HUES6 (cell line): ENCODE results near the gene CDYL.

ENCODE experiments used
- H3K27ac ChIP-seq: 2 replicates; pipeline ENCODE4 v1.7.0; 2013; ENCODE audit warnings: low read depth, mild to moderate bottlenecking, low read length, inconsistent platforms
- H3K27me3 ChIP-seq: 2 replicates; pipeline ENCODE4 v1.6.1; 2013; ENCODE audit warnings: low read length; ENCODE audit not compliant: control insufficient read depth, insufficient read depth
- H3K36me3 ChIP-seq: 2 replicates; pipeline ENCODE4 v1.6.1; 2013; ENCODE audit warnings: low read length; ENCODE audit not compliant: control insufficient read depth, insufficient read depth
- H3K4me1 ChIP-seq: 2 replicates; pipeline ENCODE4 v1.6.1; 2013; ENCODE audit warnings: low read length; ENCODE audit not compliant: control insufficient read depth, insufficient read depth
- H3K4me3 ChIP-seq: 2 replicates; pipeline ENCODE4 v1.5.1; 2013; ENCODE audit warnings: low read depth, low read length
- H3K9ac ChIP-seq: one replicate; pipeline ENCODE4 v1.6.1; 2013; ENCODE audit warnings: mild to moderate bottlenecking, low read length
- H3K9me3 ChIP-seq: 2 replicates; pipeline ENCODE4 v1.6.1; 2013; ENCODE audit warnings: low read depth, low read length; ENCODE audit not compliant: control insufficient read depth, insufficient read depth

The CDYL gene

GRCh38 chr6:4776131-4776492, at the start of gene CDYL:
TSS of gene CDYL (plus strand) at chr6:4776404. CDS start at chr6:4776784, 380 bp downstream.
- peak within 1 kb of the TSS; percentile 98 for H3K4me3 ChIP-seq
- H3K27me3 ChIP-seq, result peaks cover 51% of the 10 kb centered on the region
- peaks cover 32% of the 10 kb centered on the region for H3K4me1 ChIP-seq
- H3K36me3 ChIP-seq, result no peaks in the 10 kb centered on the region
- peak within 1 kb of the TSS; percentile 96 for H3K9ac ChIP-seq
- peak within 1 kb of the TSS; percentile 0; the same call in 1 of the 2 replicates for H3K27ac ChIP-seq
- H3K9me3 ChIP-seq, result peaks cover 9% of the 10 kb centered on the region; the same call in 1 of the 2 replicates

DNA sequence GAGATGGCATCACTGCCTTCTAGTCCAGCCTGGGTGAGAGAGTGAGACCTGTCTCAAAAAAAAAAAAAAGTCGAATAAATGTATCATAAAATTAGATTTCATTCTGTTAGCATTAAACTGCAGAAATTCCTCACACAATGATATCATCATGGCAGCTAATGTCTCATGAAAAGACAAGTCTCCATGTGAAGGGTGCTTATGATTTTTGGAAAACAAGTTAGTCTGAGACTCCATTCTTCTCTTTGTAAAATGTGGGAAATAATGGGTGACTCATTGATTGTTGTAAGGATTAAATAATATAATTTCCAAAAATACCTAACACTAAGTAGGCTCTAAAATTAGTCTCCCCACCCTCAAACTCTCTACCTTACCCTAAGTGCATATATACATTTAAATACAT, 49.6 kb upstream of the CDYL start:
- H3K9ac ChIP-seq, result no peak overlapping the region
- H3K4me1 ChIP-seq, result peaks cover 22% of the 10 kb centered on the region
- H3K27me3 ChIP-seq, result no peaks in the 10 kb centered on the region
- no peak overlapping the region for H3K4me3 ChIP-seq
- no peaks in the 10 kb centered on the region for H3K36me3 ChIP-seq
- no peak overlapping the region for H3K27ac ChIP-seq
- H3K9me3 ChIP-seq, result no peaks in the 10 kb centered on the region

- Histone ChIP-seq H3K4me3 (no peak overlapping the region), H3K27me3 (no peaks in the 10 kb centered on the region), H3K36me3 (no peaks in the 10 kb centered on the region), H3K4me1 (peaks cover 22% of the 10 kb centered on the region), H3K9ac (no peak overlapping the region), H3K9me3 (no peaks in the 10 kb centered on the region), H3K27ac (no peak overlapping the region)
Measured at GRCh38 chr6:4727217-4727616, 49.0 kb upstream of the CDYL start.

DNA sequence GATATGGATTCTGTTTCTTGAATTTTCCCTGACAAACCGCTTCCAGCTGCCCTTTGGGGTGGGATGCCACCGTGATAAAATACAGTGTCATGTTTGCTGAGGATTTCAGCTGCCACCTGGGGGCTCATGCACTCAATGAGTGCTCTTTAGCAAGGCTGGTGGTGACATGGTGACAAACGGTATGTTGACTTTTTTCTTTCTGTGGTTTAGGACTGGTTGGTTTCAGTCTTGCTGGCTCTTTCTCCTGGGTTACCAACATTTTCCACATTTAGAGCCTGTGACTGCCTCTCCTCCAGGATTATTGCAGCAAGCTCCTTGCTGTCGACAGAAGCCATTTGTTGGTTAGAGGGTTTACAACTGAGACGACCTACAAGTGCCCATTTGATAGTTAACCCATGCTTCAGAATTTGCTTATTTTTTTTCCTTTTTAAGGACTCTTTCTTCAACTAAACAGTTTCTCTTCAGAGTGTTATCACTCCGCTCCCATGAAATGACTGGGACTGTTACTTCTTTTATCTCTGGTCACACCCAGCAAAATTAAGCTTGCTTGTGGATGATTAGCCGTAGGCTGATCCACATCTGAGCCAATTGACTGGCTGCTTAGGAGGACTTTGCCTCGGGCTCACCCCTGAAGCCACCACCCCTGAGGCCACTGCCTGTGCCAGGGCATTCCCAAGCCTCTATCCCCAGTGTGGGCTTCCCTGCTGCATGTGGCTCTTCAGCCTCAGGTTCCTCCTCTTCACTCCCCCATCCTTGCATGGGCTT, 48.4 kb upstream of the CDYL start:
- no peaks in the 10 kb centered on the region for H3K36me3 ChIP-seq
- no peak overlapping the region for H3K9ac ChIP-seq
- no peaks in the 10 kb centered on the region for H3K9me3 ChIP-seq
- H3K4me1 ChIP-seq, result peaks cover 25% of the 10 kb centered on the region
- H3K27me3 ChIP-seq, result no peaks in the 10 kb centered on the region
- H3K4me3 ChIP-seq, result no peak overlapping the region
- no peak overlapping the region for H3K27ac ChIP-seq

DNA sequence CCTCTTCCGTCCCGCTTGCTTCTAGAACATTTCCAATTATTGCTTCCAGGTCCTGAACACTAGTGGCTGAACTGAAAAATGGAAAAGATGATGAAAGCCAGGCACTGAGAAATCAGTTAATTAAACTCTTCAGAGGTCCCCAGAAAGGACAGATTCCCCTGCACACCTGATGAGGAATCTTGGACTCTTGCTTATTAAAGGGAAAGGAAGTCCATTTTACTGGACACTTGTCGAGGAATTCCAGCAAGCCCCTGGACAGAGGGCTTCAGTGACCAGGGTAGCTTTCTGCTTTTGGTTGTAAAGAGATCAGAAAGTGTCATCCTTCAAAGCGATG, 47.8 kb upstream of the CDYL start:
- H3K4me1 ChIP-seq, result peaks cover 26% of the 10 kb centered on the region
- H3K27me3 ChIP-seq, result no peaks in the 10 kb centered on the region
- no peak overlapping the region for H3K9ac ChIP-seq
- H3K36me3 ChIP-seq, result no peaks in the 10 kb centered on the region
- no peak overlapping the region for H3K27ac ChIP-seq
- H3K4me3 ChIP-seq, result no peak overlapping the region
- no peaks in the 10 kb centered on the region for H3K9me3 ChIP-seq

DNA sequence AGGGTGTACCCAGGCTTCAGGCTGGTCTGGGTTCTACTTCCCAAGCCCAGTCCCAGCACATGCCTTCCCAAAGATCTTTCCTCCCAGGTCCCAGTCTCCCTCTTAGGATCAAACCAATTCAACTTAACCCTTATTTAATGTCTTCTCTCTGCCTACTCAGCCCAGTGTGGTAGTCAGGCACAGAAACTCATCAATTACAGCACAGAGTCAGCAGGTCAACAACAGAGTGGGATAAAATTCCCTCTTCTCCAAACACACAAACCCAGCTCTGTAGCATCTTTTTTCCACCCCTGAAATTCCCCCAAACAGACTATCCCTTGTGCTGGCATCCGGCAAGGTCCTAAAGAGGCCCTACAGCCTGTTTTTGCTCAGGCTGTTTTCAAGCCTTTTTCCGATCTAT, 47.3 kb upstream of the CDYL start:
- H3K4me1 ChIP-seq, result peaks cover 24% of the 10 kb centered on the region
- no peak overlapping the region for H3K27ac ChIP-seq
- no peaks in the 10 kb centered on the region for H3K36me3 ChIP-seq
- no peaks in the 10 kb centered on the region for H3K27me3 ChIP-seq
- H3K9me3 ChIP-seq, result no peaks in the 10 kb centered on the region
- H3K9ac ChIP-seq, result no peak overlapping the region
- no peak overlapping the region for H3K4me3 ChIP-seq

DNA sequence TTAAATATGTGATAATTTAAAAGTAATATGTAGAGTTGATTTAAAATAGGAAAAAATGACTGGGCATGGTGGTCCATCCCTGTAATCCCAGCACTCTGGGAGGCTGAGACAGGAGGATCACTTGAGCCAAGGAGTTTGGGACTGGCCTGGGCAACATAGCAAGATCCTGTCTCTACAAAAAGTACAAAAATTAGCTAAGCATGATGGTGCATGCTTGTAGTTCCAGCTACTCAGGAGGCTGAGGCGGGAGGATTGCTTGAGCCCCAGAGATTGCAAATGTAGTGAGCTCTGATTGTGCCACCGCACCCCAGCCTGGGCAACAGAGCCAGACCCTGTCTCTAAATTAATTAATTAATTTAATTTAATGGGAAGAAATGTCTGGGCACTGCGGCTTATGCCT, 44.2 kb upstream of the CDYL start:
- Histone ChIP-seq H3K9ac (no peak overlapping the region), H3K4me3 (no peak overlapping the region), H3K36me3 (no peaks in the 10 kb centered on the region), H3K9me3 (no peaks in the 10 kb centered on the region), H3K27ac (no peak overlapping the region), H3K27me3 (no peaks in the 10 kb centered on the region), H3K4me1 (peaks cover 31% of the 10 kb centered on the region)

DNA sequence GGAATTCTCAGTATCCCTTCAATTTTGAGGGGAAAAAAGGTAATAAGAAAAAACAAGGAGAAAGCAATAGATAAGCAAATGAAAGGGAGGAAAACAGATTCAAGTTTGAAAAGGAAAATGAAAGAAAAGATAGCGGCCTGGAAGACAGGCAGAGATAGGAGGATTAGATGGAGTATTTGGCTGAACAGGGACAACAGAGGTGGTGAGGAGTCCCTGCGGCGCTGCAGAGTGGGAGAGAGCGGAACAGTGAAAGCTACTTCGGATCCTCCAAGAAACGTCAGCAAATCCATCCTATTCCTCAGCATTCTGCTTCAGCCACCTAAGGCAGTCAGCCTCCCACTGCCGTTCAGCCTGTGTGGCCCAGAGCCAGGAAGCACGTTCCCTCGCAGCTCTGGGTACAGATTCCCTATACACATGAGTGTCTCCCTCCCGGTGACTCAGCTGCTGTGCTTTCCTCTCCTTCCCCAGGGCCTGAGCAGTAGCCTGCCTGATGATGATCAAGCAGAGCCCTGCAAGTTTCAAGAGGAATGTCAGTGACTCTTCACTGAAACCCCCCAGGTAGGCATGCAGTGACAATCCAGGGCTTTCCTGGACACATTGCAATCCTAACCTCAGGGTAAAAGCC, 43.4 kb upstream of the CDYL start:
- peak overlapping the region; percentile 18 for H3K9ac ChIP-seq
- H3K36me3 ChIP-seq, result no peaks in the 10 kb centered on the region
- H3K4me3 ChIP-seq, result peak overlapping the region; percentile 0; the same call in 1 of the 2 replicates
- no peaks in the 10 kb centered on the region for H3K27me3 ChIP-seq
- peak overlapping the region; percentile 13; the same call in 1 of the 2 replicates for H3K27ac ChIP-seq
- H3K9me3 ChIP-seq, result no peaks in the 10 kb centered on the region
- H3K4me1 ChIP-seq, result peaks cover 25% of the 10 kb centered on the region

- no peaks in the 10 kb centered on the region for H3K27me3 ChIP-seq
- peaks cover 19% of the 10 kb centered on the region for H3K4me1 ChIP-seq
- no peaks in the 10 kb centered on the region for H3K9me3 ChIP-seq
- H3K36me3 ChIP-seq, result no peaks in the 10 kb centered on the region
- H3K4me3 ChIP-seq, result no peak overlapping the region
- H3K27ac ChIP-seq, result no peak overlapping the region
- no peak overlapping the region for H3K9ac ChIP-seq
Measured at GRCh38 chr6:4736371-4736873, 39.8 kb upstream of the CDYL start.

- no peak overlapping the region for H3K4me3 ChIP-seq
- no peaks in the 10 kb centered on the region; the same call in 1 of the 2 replicates for H3K4me1 ChIP-seq
- H3K36me3 ChIP-seq, result no peaks in the 10 kb centered on the region
- H3K27me3 ChIP-seq, result no peaks in the 10 kb centered on the region
- H3K9ac ChIP-seq, result no peak overlapping the region
- no peak overlapping the region for H3K27ac ChIP-seq
- H3K9me3 ChIP-seq, result no peaks in the 10 kb centered on the region
Measured at GRCh38 chr6:4740032-4740431, 36.2 kb upstream of the CDYL start.

GRCh38 chr6:4743062-4743461, 33.1 kb upstream of the CDYL start:
- Histone ChIP-seq H3K27me3 (no peaks in the 10 kb centered on the region), H3K36me3 (no peaks in the 10 kb centered on the region), H3K9me3 (no peaks in the 10 kb centered on the region), H3K4me1 (no peaks in the 10 kb centered on the region), H3K9ac (no peak overlapping the region), H3K27ac (no peak overlapping the region), H3K4me3 (no peak overlapping the region)
